ENCODE measurements around the gene ZNF438. TPM values are rescaled to one million over a fixed set of nuclear protein-coding genes. Genes with fewer than 3 reads are reported as not detected.
"Not testable (repeated sequence)": the region's sequence is repeated elsewhere in the genome, so short reads cannot be mapped to it uniquely, and the experiment has no call there.

ZNF438 gene
- total RNA-seq, 1 donor = 8.0 TPM

- no peak overlapping the region for H3K4me3 ChIP-seq (ENCODE audit: low read depth, low read length)
- TF ChIP-seq, protein P1, sequence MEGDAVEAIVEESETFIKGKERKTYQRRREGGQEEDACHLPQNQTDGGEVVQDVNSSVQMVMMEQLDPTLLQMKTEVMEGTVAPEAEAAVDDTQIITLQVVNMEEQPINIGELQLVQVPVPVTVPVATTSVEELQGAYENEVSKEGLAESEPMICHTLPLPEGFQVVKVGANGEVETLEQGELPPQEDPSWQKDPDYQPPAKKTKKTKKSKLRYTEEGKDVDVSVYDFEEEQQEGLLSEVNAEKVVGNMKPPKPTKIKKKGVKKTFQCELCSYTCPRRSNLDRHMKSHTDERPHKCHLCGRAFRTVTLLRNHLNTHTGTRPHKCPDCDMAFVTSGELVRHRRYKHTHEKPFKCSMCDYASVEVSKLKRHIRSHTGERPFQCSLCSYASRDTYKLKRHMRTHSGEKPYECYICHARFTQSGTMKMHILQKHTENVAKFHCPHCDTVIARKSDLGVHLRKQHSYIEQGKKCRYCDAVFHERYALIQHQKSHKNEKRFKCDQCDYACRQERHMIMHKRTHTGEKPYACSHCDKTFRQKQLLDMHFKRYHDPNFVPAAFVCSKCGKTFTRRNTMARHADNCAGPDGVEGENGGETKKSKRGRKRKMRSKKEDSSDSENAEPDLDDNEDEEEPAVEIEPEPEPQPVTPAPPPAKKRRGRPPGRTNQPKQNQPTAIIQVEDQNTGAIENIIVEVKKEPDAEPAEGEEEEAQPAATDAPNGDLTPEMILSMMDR (IDR thresholded peaks at IDR 0.05; ENCODE audit: insufficient read depth, low read length) = no peak
- DNase-seq (ENCODE audit: low read depth) = no peak
These were observed 24.0 kb upstream of the ZNF438 start for GRCh38 chr10:31055573-31056251.

DNA sequence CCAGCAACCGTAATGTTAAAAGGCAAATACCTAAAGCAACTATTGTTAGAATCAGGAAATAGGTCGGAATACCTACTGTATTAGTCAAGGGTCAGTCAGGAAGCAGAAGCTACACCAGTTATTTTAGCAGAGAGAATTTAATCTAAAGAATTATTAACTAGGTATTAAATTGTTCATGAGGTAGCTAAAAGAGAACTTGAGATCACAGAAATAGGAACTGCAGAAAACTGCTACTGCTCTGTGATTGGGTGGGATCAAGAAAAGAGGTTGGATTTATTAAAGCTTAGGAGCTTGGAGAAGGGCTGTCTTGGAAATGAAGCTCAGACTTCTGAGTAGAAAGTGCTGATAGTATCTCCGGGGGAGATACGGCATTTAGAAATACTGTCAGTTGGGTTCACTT lies 20.0 kb upstream of the ZNF438 start:
- TF ChIP-seq, protein P1 (IDR thresholded peaks at IDR 0.05; ENCODE audit: insufficient read depth, low read length) = no peak
- peak; percentile 39 for DNase-seq (ENCODE audit: low read depth)
- no peak overlapping the region for H3K4me3 ChIP-seq (ENCODE audit: low read depth, low read length)

- DNase-seq (ENCODE audit: low read depth) = no peak
These were observed 11.0 kb upstream of the ZNF438 start for GRCh38 chr10:31042670-31043069.

DNA sequence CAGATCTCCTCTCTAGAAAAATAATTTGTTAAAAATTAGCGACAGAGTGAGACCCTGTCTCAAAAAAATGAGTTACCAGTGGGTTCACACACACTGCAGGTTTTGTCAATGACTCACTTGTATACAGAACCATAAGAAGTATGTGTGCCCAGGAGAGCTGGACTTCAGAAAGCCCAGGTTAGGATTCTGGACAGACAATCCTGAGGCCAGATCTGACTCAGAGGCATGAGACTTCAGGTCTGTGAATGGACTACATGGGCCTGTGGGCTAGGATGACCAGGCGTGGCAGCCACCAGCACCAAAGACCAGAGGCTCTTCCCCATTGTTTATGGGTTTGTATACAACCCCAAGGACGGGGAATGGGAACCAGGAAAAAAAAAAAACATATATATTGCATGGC lies 9.3 kb upstream of the ZNF438 start:
- no peak for DNase-seq (ENCODE audit: low read depth)
- TF ChIP-seq, protein P1 (IDR thresholded peaks at IDR 0.05; ENCODE audit: insufficient read depth, low read length) = no peak

More at GRCh38 chr10:31042670-31043069, 11.0 kb upstream of the ZNF438 start:
- TF ChIP-seq, protein P1 (IDR thresholded peaks at IDR 0.05; ENCODE audit: insufficient read depth, low read length) = no peak
- H3K4me3 ChIP-seq (ENCODE audit: low read depth, low read length) = no peak overlapping the region

GRCh38 chr10:31039006-31039405 lies 7.3 kb upstream of the ZNF438 start:
- not testable (repeated sequence) for H3K4me3 ChIP-seq (ENCODE audit: low read depth, low read length)

More for the DNA sequence above, 9.3 kb upstream of the ZNF438 start:
- H3K4me3 ChIP-seq (ENCODE audit: low read depth, low read length) = no peak overlapping the region

DNA sequence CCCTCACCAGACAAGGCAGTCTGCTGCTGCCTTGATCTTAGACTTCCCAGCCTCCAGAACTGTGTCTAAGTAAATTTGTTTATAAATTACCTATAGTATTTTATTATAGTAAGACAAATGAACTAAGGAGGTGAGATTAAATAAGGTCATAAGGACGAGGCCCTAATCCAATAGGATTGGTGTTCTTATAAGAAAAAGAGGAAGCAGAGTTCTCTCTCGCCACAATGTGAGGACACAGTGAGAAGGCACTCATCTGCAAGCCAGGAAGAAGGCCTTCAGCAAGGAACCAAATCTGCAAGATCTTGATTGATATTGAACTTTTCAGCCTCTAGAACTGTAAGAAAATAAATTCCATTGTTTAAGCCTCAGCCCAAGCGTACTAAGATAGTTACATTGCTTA lies 6.1 kb upstream of the ZNF438 start:
- TF ChIP-seq, protein P1 (IDR thresholded peaks at IDR 0.05; ENCODE audit: insufficient read depth, low read length) = no peak
- no peak for DNase-seq (ENCODE audit: low read depth)
- H3K4me3 ChIP-seq (ENCODE audit: low read depth, low read length) = no peak overlapping the region

More at GRCh38 chr10:31039006-31039405, 7.3 kb upstream of the ZNF438 start:
- DNase-seq (ENCODE audit: low read depth) = not testable (repeated sequence)

DNA sequence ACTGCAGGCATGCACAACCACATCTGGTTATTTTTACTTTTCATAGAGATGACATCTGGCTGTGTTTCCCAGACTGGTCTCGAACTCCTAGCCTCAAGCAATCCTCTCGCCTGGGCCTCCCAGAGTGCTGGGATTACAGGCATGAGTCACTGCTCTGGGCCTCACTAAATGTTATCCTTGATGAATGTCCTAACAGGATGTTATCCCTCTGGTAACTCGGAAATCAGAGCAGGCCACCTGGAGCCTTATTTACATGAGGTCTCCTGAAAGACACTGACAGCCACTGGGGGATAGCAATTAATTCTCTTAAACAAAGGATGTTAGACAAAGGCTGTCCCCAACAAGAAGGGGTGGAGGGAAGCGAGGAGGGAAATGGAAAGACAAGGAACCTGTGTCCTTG lies 4.5 kb upstream of the ZNF438 start:
- no peak overlapping the region for H3K4me3 ChIP-seq (ENCODE audit: low read depth, low read length)
- TF ChIP-seq, protein P1 (IDR thresholded peaks at IDR 0.05; ENCODE audit: insufficient read depth, low read length) = no peak
- no peak for DNase-seq (ENCODE audit: low read depth)
